HG02763 (cell line): ENCODE measurements around the gene EID1.
"Not testable (repeated sequence)": the region's sequence is repeated elsewhere in the genome, so short reads cannot be mapped to it uniquely, and the experiment has no call there.

Experiments
- ATAC-seq: cut with Tn5 transposase; IDR thresholded peaks from one replicate; pipeline ENCODE4 v1.9.1; 2021; ENCODE audit warnings: mild to moderate bottlenecking, moderate library complexity; ENCODE audit not compliant: unreplicated experiment

Gene EID1

DNA sequence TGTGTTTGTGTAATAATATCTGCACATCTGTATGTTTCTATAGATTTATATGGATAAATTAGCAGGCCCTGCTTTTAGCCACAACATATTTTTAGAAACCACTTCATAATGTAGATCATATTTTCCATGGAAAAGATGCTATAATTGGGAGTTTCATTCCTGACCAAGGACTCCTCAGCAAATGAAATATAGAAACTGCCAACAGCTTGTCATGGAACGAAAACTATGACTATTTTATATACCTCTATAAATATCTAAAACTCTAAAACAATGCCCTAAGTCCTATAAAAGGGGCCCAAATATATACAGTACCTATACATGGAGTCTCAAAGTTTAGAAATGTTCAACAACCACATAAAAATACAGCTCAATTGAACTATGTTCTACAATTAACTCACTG is 27.9 kb downstream of the EID1 start:
- no peak for ATAC-seq

DNA sequence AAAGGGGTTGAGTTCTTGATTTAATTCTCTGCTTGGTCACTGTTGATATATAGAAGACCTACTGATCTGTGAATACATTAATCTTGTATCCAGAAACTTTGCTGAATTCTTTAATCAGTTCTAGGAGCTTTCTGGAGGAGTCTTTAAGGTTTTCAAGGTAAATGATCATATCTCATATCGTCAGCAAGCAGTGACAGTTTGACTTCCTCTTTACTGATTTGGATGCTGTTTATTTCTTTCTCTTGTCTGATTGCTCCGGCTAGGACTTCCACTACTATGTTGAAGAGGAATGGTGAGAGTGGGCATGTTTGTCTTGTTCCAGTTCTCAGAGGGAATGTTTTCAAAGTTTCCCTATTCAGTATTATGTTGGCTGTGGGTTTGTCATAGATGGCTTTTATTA is 31.4 kb downstream of the EID1 start:
- ATAC-seq: not testable (repeated sequence)

DNA sequence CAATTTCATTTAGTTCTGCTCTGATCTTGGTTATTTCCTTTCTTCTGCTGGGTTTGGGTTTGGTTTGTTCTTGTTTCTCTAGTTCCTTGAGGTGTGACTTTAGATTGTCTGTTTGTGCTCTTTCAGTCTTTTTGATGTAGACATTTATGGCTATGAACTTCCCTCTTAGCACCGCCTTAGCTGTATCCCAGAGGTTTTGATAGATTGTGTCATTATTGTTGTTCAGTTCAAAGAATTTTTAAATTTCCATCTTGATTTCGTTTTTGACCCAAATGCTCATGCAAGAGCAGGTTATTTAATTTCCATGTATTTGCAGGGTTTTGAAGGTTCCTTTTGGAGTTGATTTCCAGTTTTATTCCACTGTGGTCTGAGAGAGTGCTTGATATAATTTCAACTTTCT is 32.6 kb downstream of the EID1 start:
- not testable (repeated sequence) for ATAC-seq

DNA sequence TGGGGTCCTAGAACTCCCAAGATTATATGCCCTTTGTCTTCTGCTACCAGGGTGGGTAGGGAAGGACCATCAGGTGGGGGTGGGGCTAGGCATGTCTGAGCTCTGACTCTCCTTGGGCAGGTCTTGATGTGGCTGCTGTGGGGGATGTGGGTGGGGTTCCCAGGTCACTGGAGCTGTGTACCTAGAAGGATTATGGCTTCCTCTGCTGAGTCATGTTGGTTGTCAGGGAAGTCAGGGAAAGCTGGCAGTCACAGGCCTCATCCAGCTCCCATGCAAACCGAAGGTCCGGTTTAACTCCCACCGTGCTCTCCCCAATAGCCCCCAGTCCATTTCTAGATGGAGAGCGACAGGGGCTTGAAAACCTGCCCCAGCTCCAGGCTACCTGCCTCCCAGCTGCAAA is 35.2 kb downstream of the EID1 start:
- no peak for ATAC-seq

DNA sequence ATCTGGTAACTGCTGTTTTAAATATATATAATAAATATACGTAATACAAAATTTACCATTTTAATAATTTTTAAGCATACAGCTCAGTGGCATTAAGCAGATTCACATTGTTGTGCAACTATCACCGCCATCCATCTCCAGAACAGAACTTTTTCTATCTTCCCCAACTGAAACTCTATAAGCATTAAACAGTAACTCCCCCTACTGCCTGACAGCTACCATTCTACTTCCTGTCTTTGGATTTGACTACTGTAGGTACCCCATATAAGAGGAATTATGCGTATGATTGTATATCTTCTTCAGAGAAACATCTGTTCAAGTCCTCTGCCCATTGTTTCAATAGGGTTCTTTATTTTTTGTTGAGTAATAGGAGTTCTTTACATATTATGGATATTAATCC is 36.8 kb downstream of the EID1 start:
- ATAC-seq: no peak

DNA sequence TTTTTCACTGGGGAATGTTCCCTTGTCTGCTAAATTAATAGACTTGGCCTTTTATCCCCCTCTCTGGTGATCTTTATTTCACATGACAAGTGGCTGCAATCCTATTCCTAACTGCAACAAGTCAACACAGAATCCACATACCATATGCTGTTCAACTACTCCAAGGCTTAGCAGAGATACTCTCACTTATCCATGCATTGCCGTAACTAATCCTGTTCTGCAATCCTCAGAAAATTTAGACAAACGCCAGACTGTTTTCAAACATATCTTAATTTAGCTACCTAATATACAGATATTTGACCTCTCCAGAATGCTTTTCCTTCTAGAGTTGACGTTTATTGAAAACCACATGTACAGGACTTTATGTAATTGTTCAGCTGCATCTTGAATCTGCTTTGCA is 37.9 kb downstream of the EID1 start:
- no peak for ATAC-seq

DNA sequence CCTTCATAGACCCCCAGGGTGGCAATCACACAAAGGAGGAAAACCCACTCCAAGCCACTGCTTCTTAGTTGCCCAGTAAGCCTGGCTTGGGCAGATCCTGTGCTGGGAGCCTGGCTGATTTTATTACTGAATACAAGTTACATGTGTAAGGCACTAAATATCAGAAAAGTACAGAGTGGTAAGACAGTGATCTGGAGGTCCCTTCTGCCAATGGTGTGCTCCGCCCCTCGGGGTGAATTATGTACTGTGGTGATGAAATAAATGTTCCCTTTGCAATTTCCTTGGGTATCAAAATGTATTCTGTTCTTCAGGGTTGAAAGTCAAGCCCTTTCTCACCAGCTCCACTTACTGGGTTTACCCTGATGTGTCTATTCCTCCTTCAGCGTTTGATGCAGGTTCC is 38.8 kb downstream of the EID1 start:
- no peak for ATAC-seq

DNA sequence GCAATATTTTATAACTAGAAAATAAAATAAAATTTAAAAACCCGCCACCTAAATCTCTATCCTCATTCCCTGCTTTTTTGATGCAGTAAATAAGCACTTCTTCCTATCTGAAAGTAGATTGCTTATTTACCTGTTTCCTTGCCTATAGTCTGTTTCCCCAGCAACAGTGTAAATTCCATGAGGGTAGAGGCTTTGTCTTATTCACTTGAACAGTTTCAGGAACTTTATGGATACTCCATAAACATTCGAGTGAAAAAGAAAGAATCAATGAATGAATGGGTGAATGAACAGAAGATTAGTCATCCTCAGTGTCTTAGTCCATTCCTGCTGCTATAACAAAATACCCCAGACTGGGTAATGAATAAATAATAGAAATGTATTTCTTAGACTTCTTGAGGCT is 44.1 kb downstream of the EID1 start:
- no peak for ATAC-seq

DNA sequence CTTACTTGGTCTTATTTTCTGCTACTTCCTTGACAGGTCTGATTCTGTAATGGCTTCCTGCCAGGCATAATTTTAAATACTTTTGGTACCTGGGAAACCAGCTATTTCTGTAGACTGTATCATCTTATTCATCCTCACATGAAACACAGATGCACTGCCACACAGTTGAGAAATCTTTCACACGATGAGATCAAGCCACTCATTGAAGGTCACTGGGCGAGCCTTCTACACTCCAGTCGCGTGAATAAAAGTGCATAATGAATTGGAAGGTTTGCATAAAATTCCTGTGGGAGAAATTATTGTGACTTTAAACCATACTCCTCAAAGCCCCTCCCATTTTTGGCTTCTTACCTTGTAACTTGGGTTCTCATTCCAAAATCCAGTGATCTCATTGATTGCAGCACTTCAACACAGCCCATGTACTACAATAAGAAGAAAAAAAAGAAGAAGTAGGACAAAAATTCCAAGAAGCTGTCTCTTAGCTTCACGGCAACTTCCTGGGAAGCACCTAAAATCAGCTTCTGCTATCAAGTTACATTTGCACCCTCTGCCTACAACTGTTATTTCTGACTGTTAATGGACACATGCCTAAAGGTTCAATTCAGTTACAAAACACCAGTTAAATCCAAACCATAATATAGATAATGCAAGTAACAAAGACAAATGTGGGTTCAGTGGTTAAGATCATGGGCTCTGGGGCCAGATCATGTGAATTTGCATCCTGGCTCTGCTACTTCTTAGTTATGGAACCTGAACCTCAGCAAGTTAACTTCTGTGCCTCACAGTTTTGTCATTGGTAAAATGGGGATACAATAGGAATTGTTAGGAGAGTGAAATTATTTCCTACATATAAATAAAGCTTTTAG is 46.8 kb downstream of the EID1 start:
- no peak for ATAC-seq

DNA sequence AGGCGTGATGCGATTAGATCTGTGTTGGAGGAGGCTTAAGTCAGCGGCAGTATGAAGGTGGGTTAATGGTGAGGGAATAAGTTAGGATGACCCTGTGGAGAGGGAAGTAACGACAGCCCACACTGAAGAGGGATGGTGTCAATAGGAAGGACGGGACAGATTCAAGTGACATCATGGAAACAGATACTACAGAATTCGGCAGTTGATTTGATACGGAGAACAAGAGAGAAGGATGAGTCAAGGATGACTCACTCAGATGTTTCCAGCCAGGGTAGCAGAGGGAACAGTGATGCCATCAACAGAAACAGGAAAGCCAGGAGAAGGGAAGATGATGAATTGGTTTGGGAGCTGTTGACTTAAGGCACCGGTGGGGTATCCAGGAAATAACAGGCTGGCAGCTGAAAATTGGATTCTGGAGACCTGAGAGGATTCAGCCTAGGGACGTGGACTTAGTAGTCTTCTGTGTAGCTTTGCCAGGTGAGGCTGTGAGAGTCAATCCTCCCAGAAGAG is 47.8 kb downstream of the EID1 start:
- no peak for ATAC-seq

DNA sequence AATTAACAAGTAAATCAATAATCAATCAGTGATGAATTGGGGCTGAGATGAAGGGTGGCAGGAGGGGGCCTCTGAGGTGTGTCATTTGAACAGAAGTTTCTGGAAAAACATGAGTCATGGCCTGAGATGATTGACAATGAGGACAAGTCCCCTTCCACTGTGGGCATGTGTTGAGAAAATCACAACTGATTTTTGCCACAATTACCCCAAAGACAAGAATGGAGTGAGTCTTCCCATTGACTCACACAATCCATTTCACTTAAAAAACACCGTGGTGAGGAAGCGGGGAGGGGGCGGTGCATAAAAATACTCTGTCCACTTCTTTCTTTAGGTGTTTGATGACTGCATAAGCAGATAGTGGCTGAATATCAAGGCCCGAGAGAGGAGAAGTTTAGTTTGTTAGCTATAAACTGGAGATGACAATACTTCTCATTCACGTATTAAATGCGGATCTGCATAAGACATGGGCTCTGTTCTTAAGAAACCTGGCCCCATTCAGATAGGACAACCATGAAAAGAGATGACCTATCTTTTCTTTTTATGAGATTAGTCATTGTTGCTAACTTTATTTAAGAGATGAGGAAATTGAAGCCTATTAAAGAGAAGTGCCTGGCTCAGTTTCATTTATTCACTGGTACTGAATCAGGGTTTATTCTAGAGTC is 51.1 kb downstream of the EID1 start:
- no peak for ATAC-seq

DNA sequence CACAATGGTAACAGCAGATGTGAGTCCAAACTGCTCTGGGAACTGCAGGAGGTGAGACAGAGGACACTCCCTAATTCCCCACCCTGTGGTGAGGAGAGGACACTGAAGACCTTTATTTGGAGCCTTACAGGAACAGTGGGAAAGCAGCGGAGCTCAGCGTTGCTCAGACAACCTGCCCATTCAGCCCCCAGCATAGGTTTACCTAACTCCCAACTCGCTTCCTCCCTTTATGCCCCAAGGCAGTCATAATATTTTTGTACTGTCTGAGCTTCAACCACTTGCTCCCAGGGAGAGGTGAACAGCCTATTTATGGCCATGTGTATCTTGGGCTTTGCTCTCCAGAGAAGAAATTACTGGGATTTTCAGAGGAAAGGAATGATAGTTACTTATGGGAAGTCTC is 51.7 kb downstream of the EID1 start:
- ATAC-seq: no peak
